HepG2 (cell line): ENCODE measurements around the gene ANKRD6. TPM values are rescaled to one million over a fixed set of nuclear protein-coding genes. Genes with fewer than 3 reads are reported as not detected.

Experiments used
- MED13 ChIP-seq: sonication (generic); formaldehyde crosslinking; IDR thresholded peaks from 2 replicates; pipeline ENCODE4 v1.5.0; 2020; ENCODE audit warnings: missing genetic modification reagents
- NAIF1 ChIP-seq: sonication (generic); formaldehyde crosslinking; IDR thresholded peaks from 2 replicates; pipeline ENCODE4 v1.5.0; 2020; ENCODE audit warnings: mild to moderate bottlenecking, missing genetic modification reagents, borderline replicate concordance
- ZNF644 ChIP-seq: IDR thresholded peaks from 2 replicates; pipeline ENCODE4 v1.6.1; 2016; ENCODE audit warnings: low read depth
- ZNF747 ChIP-seq: sonication (generic); formaldehyde crosslinking; IDR thresholded peaks from 2 replicates; pipeline ENCODE4 v1.8.1; 2023; ENCODE audit warnings: missing genetic modification reagents, mild to moderate bottlenecking, borderline replicate concordance
- ZNF782 ChIP-seq: sonication (generic); formaldehyde crosslinking; IDR thresholded peaks from 2 replicates; pipeline ENCODE4 v1.4.0; 2020; ENCODE audit warnings: missing genetic modification reagents, mild to moderate bottlenecking, borderline replicate concordance
- polyA plus RNA-seq, 8 experiments: library from polyadenylated mRNA; depleted of rRNA in 3 of 8; stranded (reverse) in 7 of 8; unstranded in 1 of 8; fragments of >200 nt; fragmentation: Illumina TruSeq in 4 of 8; extraction: Trizol in 4 of 8; gene quantifications; 2 replicates each; pipeline versions ENCODE4 v1.2.1 to v1.2.3, GENCODE V29; 2011 to 2016; ENCODE audit warnings: low read depth in 4 of 8, missing spikeins in 1 of 8, mixed read lengths in 1 of 8; ENCODE audit not compliant: insufficient read depth in 1 of 8
- total RNA-seq, 5 experiments: library from RNA; depleted of rRNA; stranded (reverse); fragments of >200 nt; fragmentation: Illumina TruSeq; extraction: Trizol; gene quantifications; 2 replicates each; pipeline ENCODE4 v1.2.3, GENCODE V29; 2016; ENCODE audit warnings: low read depth in 1 of 5
- TF ChIP-seq, protein P1 (sequence below): sonication (generic); formaldehyde crosslinking; IDR thresholded peaks from 2 replicates; pipeline ENCODE4 v1.9.0; 2021; ENCODE audit warnings: mild to moderate bottlenecking, missing genetic modification reagents
- TF ChIP-seq, protein P2 (sequence below): sonication (generic); formaldehyde crosslinking; IDR thresholded peaks from 2 replicates; pipeline ENCODE4 v1.5.1; 2020; ENCODE audit warnings: mild to moderate bottlenecking, missing genetic modification reagents, moderate library complexity
- TF ChIP-seq, protein P3 (sequence below): sonication (generic); formaldehyde crosslinking; IDR thresholded peaks from 2 replicates; pipeline ENCODE4 v1.8.0; 2022; ENCODE audit warnings: missing genetic modification reagents, mild to moderate bottlenecking, inconsistent platforms, borderline replicate concordance
- TF ChIP-seq, protein P4 (sequence below): sonication (generic); formaldehyde crosslinking; IDR thresholded peaks from 2 replicates; pipeline ENCODE4 v1.4.0; 2020; ENCODE audit warnings: missing genetic modification reagents, borderline replicate concordance

Gene ANKRD6
- total and polyA plus RNA-seq, 2 of the 13 experiments (the other 11 are each of a cell fraction or from before 2014, with no cell fraction given): 0.18 to 0.36 TPM

DNA sequence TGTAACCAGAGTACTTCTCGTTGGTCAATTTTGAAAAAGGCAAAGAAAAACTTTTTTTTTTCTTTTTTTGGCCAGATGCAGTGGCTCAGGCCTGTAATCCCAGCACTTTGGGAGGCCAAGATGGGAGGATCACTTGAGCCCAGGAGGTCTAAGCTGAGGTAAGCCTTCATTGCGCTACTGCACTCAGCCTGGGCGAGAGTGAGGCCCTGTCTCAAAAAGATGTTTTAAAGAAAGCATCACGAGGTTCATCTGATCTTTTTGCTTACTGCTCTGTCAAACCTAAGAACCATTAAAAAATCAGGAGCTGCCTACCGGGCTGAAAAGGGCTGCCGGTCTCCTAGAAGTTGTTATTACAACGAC, 205.0 kb downstream of the ANKRD6 start (continued):
- 0 out of 2 replicates have a peak, but pooled peaks have one; percentile 16 for TF ChIP-seq NAIF1
- no peak for TF ChIP-seq MED13
- TF ChIP-seq, protein P1, sequence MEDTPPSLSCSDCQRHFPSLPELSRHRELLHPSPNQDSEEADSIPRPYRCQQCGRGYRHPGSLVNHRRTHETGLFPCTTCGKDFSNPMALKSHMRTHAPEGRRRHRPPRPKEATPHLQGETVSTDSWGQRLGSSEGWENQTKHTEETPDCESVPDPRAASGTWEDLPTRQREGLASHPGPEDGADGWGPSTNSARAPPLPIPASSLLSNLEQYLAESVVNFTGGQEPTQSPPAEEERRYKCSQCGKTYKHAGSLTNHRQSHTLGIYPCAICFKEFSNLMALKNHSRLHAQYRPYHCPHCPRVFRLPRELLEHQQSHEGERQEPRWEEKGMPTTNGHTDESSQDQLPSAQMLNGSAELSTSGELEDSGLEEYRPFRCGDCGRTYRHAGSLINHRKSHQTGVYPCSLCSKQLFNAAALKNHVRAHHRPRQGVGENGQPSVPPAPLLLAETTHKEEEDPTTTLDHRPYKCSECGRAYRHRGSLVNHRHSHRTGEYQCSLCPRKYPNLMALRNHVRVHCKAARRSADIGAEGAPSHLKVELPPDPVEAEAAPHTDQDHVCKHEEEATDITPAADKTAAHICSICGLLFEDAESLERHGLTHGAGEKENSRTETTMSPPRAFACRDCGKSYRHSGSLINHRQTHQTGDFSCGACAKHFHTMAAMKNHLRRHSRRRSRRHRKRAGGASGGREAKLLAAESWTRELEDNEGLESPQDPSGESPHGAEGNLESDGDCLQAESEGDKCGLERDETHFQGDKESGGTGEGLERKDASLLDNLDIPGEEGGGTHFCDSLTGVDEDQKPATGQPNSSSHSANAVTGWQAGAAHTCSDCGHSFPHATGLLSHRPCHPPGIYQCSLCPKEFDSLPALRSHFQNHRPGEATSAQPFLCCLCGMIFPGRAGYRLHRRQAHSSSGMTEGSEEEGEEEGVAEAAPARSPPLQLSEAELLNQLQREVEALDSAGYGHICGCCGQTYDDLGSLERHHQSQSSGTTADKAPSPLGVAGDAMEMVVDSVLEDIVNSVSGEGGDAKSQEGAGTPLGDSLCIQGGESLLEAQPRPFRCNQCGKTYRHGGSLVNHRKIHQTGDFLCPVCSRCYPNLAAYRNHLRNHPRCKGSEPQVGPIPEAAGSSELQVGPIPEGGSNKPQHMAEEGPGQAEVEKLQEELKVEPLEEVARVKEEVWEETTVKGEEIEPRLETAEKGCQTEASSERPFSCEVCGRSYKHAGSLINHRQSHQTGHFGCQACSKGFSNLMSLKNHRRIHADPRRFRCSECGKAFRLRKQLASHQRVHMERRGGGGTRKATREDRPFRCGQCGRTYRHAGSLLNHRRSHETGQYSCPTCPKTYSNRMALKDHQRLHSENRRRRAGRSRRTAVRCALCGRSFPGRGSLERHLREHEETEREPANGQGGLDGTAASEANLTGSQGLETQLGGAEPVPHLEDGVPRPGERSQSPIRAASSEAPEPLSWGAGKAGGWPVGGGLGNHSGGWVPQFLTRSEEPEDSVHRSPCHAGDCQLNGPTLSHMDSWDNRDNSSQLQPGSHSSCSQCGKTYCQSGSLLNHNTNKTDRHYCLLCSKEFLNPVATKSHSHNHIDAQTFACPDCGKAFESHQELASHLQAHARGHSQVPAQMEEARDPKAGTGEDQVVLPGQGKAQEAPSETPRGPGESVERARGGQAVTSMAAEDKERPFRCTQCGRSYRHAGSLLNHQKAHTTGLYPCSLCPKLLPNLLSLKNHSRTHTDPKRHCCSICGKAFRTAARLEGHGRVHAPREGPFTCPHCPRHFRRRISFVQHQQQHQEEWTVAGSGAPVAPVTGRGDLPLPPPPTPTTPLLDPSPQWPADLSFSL (CRISPR knock-in tag): no peak
- 0 out of 2 replicates have a peak, but pooled peaks have one; percentile 40 for TF ChIP-seq ZNF747
- TF ChIP-seq, protein P2, sequence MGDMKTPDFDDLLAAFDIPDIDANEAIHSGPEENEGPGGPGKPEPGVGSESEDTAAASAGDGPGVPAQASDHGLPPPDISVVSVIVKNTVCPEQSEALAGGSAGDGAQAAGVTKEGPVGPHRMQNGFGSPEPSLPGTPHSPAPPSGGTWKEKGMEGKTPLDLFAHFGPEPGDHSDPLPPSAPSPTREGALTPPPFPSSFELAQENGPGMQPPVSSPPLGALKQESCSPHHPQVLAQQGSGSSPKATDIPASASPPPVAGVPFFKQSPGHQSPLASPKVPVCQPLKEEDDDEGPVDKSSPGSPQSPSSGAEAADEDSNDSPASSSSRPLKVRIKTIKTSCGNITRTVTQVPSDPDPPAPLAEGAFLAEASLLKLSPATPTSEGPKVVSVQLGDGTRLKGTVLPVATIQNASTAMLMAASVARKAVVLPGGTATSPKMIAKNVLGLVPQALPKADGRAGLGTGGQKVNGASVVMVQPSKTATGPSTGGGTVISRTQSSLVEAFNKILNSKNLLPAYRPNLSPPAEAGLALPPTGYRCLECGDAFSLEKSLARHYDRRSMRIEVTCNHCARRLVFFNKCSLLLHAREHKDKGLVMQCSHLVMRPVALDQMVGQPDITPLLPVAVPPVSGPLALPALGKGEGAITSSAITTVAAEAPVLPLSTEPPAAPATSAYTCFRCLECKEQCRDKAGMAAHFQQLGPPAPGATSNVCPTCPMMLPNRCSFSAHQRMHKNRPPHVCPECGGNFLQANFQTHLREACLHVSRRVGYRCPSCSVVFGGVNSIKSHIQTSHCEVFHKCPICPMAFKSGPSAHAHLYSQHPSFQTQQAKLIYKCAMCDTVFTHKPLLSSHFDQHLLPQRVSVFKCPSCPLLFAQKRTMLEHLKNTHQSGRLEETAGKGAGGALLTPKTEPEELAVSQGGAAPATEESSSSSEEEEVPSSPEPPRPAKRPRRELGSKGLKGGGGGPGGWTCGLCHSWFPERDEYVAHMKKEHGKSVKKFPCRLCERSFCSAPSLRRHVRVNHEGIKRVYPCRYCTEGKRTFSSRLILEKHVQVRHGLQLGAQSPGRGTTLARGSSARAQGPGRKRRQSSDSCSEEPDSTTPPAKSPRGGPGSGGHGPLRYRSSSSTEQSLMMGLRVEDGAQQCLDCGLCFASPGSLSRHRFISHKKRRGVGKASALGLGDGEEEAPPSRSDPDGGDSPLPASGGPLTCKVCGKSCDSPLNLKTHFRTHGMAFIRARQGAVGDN (CRISPR knock-in tag): no peak
- TF ChIP-seq, protein P3, sequence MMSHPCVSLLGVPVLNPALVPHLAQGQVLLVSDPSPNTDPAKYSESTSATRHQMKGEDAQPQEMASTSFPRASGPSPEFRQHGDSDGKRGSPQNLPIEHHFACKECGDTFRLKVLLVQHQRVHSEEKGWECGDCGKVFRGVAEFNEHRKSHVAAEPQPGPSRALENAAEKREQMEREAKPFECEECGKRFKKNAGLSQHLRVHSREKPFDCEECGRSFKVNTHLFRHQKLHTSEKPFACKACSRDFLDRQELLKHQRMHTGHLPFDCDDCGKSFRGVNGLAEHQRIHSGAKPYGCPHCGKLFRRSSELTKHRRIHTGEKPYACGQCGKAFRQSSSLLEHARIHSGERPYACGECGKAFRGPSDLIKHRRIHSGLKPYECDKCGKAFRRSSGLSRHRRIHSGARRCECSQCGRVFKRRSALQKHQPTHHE (CRISPR knock-in tag): no peak
- TF ChIP-seq ZNF644: no peak
- TF ChIP-seq ZNF782 (CRISPR knock-in tag): no peak
- TF ChIP-seq, protein P4, sequence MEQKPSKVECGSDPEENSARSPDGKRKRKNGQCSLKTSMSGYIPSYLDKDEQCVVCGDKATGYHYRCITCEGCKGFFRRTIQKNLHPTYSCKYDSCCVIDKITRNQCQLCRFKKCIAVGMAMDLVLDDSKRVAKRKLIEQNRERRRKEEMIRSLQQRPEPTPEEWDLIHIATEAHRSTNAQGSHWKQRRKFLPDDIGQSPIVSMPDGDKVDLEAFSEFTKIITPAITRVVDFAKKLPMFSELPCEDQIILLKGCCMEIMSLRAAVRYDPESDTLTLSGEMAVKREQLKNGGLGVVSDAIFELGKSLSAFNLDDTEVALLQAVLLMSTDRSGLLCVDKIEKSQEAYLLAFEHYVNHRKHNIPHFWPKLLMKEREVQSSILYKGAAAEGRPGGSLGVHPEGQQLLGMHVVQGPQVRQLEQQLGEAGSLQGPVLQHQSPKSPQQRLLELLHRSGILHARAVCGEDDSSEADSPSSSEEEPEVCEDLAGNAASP (CRISPR knock-in tag): no peak
